Ecto neural progenitor cell (in vitro differentiated cells): ENCODE results near the gene EPB41L2.
"Not testable (repeated sequence)": the region's sequence is repeated elsewhere in the genome, so short reads cannot be mapped to it uniquely, and the experiment has no call there.

Experiments used
- DNase-seq: peaks from one replicate; pipeline ENCODE4 v3.0.0-alpha.2; 2018; ENCODE audit warnings: low spot score

The EPB41L2 gene

DNA sequence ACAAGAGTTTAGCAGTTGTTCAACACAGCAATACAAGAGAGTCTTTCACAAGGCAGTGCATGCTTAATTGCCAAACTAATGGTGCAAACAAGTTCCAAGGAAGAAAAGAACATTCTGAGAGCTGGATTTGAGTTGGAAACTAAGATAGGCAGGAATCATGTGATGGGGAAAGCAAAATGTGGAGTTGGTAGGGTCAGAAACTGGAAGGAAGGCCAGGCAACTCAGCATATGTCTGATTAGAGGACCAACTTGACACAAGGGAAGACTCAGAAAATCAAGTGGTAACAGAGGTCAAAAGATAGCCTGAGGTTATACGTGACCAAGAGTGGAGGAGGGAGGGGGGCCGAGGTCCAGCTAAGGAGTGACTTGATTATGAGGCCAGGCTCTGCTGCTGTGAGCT, 118.6 kb downstream of the EPB41L2 start:
- DNase-seq, result no peak

DNA sequence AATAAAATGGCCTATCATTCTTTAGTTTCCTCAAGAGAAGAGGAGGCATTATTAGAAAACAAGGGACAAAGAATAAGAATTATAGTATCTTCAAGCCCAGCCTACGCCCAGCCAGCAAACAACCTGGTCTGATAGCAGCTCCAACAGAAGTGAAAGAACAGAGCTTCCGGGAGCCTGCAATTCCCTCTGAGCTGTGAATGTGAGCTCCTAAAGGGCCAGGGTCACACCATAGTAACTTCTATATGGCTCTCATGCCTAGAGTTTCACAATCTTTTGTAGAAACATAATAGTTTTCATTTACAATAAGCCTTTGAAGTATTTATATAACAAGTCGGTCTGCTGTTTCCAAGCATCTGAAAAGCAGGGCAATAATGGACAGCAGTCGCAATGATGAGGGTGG, 119.3 kb downstream of the EPB41L2 start:
- no peak for DNase-seq

GRCh38 chr6:130942752-130943151, 120.3 kb downstream of the EPB41L2 start:
- not testable (repeated sequence) for DNase-seq

DNA sequence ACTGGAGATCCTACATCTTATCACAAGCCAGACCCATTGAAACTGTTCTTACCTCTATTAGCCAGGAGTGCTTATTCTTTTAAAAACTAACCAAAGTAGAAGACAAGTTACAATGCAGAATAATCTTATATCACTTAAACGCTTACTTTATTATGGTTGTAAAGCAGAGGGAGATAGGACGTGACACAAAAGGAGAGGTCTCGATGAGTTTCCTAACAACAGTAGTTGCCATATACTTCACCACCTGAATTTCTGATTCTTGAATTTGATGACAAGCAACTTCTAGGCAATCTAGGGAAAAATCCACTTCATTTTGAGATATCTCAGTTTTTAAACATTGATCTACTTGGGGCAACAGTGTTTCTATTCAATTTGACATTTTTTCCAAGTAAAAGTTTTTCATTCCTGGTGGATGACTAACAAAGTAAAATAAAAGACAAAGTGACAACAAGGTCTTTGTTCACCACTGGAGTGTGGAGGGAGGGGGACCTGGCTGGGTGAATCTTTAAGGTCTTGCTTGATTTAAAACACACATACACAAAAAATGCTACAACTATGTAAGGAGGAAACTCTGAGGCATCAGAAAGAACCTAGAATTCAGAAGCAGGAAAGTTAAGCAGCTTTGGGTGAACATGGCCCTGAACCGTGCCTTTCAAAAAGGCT, 125.0 kb downstream of the EPB41L2 start:
- DNase-seq, result no peak

- DNase-seq, result no peak
Observed at GRCh38 chr6:130936933-130937332, 126.1 kb downstream of the EPB41L2 start.

GRCh38 chr6:130935978-130936377, 127.1 kb downstream of the EPB41L2 start:
- no peak for DNase-seq

GRCh38 chr6:130934848-130935585, 128.0 kb downstream of the EPB41L2 start:
- no peak for DNase-seq

GRCh38 chr6:130933712-130934200, 129.3 kb downstream of the EPB41L2 start:
- no peak for DNase-seq

- no peak for DNase-seq
Observed at GRCh38 chr6:130932921-130933320, 130.1 kb downstream of the EPB41L2 start.

GRCh38 chr6:130932438-130932837, 130.6 kb downstream of the EPB41L2 start:
- no peak for DNase-seq

DNA sequence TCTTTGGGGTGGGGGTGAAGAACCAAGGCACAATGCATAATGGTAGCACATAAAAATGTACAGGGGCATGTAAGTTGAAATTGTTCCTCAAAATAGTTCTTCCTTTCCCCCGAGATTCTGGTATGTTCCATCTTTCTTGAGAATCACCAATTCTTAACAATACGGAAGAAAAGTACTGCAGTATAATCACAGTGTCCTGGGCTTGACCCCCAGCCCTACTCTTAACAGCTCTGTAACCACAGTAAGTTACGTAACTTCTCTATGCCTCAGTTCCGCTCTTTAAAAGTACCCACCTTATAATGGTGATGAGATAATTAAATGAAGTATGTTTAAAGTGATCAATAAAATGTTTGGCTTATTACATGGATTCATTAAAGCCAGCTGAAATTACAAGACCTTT, 131.4 kb downstream of the EPB41L2 start:
- DNase-seq, result no peak

DNA sequence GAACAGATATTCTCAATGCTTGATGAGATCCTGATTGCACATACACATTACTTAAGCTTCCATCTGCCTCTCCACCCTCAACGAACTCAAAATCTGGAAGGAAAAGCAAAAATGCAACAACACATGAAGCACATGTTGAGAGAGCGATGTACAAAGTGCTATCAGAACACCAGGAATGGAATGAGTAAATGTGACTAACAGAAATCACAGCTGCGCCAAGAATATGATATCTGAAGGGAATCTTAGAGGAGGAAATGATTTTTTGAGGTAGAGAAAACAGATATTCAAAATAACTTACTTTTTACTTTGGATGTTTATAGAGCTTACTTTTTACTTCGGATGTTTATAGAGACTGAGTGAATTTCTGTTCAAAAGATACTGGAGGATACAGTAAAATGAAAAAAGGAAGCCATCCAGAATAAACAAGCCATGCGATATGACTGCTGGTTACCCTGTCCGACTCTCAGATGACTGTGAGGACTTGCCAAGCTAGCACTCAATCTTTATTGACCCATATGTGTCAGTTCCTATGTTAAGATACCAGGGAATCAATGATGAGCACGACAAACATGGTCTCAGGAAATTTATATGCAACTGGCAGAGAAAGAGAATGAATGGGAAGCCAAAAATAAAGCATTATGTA, 133.9 kb downstream of the EPB41L2 start:
- DNase-seq, result no peak

GRCh38 chr6:130928158-130928912, 134.7 kb downstream of the EPB41L2 start:
- no peak for DNase-seq

DNA sequence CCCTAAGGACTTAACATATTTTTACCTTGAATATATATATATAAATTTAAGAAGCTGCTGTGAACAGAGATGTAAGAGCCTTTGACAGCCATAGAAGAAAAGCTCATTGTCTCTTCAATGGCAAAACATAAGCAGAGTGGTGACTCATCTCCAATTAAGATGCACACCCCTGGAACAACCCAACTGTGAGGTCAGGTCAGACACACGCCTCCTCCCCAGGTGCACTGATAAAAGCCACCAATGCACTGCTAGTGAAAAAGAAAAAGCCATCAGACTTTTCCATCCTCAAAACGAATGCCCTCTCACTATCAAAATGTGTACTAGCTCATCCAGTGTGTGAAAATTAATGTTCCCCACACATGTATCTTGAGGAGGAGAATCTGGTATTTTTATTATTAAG, 135.7 kb downstream of the EPB41L2 start:
- no peak for DNase-seq

GRCh38 chr6:130923350-130923749, 139.7 kb downstream of the EPB41L2 start:
- DNase-seq, result no peak

DNA sequence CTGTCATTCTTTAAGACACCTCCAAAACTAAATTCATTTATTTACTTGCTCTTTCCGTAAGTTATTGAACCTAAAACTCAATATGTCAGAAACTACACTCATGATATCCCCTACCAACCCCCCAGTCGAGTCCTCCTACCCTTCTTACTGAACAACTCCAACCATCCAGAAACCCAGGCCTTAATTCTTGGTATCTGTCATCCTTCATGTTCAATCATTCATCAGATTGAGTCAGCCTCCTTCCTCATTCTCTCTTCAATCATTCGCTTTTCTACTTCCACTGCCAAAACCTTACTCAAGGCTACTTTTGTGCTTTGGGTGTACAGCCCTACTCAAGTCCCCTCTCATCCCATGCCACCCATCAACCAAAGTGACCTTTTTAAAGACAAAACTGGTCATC, 140.1 kb downstream of the EPB41L2 start:
- no peak for DNase-seq

DNA sequence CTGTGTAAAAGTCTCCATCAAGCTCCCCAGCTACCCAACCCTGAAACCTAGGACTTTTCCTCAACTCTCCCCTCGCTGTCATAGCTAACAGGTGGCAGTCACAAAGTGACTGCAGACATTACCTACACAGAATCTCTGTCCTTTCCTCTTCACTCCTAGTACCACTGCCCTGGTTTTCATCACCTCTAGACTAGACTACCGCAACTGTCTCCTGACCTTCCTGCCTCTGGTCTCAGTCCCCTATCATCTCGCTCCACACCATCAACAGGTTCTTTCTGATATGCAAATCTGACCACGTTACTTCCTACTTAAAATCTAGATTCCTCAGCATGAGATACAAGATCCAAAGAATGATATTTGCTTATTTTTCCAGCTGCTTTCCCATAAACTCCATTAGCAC, 142.1 kb downstream of the EPB41L2 start:
- no peak for DNase-seq

GRCh38 chr6:130918171-130918570, 144.9 kb downstream of the EPB41L2 start:
- no peak for DNase-seq

GRCh38 chr6:130915606-130916005, 147.4 kb downstream of the EPB41L2 start:
- DNase-seq, result not testable (repeated sequence)

- no peak for DNase-seq
Observed at GRCh38 chr6:130913120-130913519, 149.9 kb downstream of the EPB41L2 start.

GRCh38 chr6:130912434-130912833, 150.6 kb downstream of the EPB41L2 start:
- DNase-seq, result no peak

GRCh38 chr6:130908958-130909357, 154.1 kb downstream of the EPB41L2 start:
- no peak for DNase-seq
